Hepatocyte (in vitro differentiated cells): ENCODE data around the gene KDM4B. TPM values are rescaled to one million over a fixed set of nuclear protein-coding genes. Genes with fewer than 3 reads are reported as not detected.
"Not testable (repeated sequence)": the region's sequence is repeated elsewhere in the genome, so short reads cannot be mapped to it uniquely, and the experiment has no call there.

Experiments used
- DNase-seq: peaks from one replicate; pipeline ENCODE4 v3.0.0-alpha.2; 2016; ENCODE audit warnings: low spot score
- H2AFZ ChIP-seq: fragments of 200-600 bp; sonication (generic); 2 replicates; pipeline ENCODE4 v1.6.0; 2016; ENCODE audit warnings: antibody characterized with exemption, mild to moderate bottlenecking
- H3K27ac ChIP-seq: fragments of 200-600 bp; sonication (generic); 2 replicates; pipeline ENCODE4 v1.5.1; 2016; ENCODE audit warnings: mild to moderate bottlenecking
- H3K27me3 ChIP-seq: fragments of 200-600 bp; sonication (generic); 2 replicates; pipeline ENCODE4 v1.6.1; 2016
- H3K36me3 ChIP-seq: fragments of 200-600 bp; sonication (generic); replicated peaks from 2 replicates; pipeline ENCODE4 v1.5.1; 2016; ENCODE audit warnings: low read depth; ENCODE audit not compliant: insufficient read depth
- H3K4me1 ChIP-seq: fragments of 200-600 bp; sonication (generic); 2 replicates; pipeline ENCODE4 v1.5.1; 2016; ENCODE audit warnings: mild to moderate bottlenecking, moderate library complexity; ENCODE audit not compliant: insufficient read depth
- H3K4me2 ChIP-seq: fragments of 200-600 bp; sonication (generic); 2 replicates; pipeline ENCODE4 v1.6.0; 2016
- H3K4me3 ChIP-seq: fragments of 200-600 bp; sonication (generic); 2 replicates; pipeline ENCODE4 v1.5.1; 2016; ENCODE audit warnings: mild to moderate bottlenecking
- H3K79me2 ChIP-seq: fragments of 200-600 bp; sonication (generic); 2 replicates; pipeline ENCODE4 v1.6.0; 2017; ENCODE audit warnings: mild to moderate bottlenecking
- H3K9me2 ChIP-seq: fragments of 200-600 bp; sonication (generic); replicated peaks from 2 replicates; pipeline ENCODE4 v1.6.0; 2017; ENCODE audit warnings: mild to moderate bottlenecking; ENCODE audit not compliant: insufficient read depth
- H3K9me3 ChIP-seq: fragments of 200-600 bp; sonication (generic); 2 replicates; pipeline ENCODE4 v1.5.1; 2016; ENCODE audit warnings: low read depth, mild to moderate bottlenecking
- H4K20me1 ChIP-seq: fragments of 200-600 bp; sonication (generic); 2 replicates; pipeline ENCODE4 v1.6.0; 2016; ENCODE audit warnings: mild to moderate bottlenecking; ENCODE audit not compliant: insufficient read depth, poor library complexity, severe bottlenecking
- EZH2 ChIP-seq: fragments of 200-600 bp; sonication (generic); IDR thresholded peaks from 2 replicates; pipeline ENCODE4 v1.6.1; 2016; ENCODE audit warnings: antibody characterized with exemption, mild to moderate bottlenecking, borderline replicate concordance
- EZH2phosphoT487 ChIP-seq: fragments of 200-600 bp; sonication (generic); IDR thresholded peaks from one replicate; pipeline ENCODE4 v1.6.1; 2018; ENCODE audit warnings: antibody characterized with exemption, mild to moderate bottlenecking, low read depth, moderate library complexity; ENCODE audit not compliant: unreplicated experiment, severe bottlenecking
- WGBS: methylation state at CpG from one replicate; pipeline ENCODE4 v1.1.6; 2016; ENCODE audit warnings: low lambda C conversion rate; ENCODE audit errors: missing lambda C conversion rate; 5-methylcytosine and 5-hydroxymethylcytosine counted together
- polyA plus RNA-seq: library from polyadenylated mRNA; unstranded; fragments of >200 nt; fragmentation: Nextera tagmentation; extraction: Ambion mirVana; gene quantifications from 2 replicates; pipeline ENCODE4 v1.2.1, GENCODE V29; 2016
- total RNA-seq: library from RNA; depleted of rRNA; stranded (reverse); fragments of >200 nt; gene quantifications from 2 replicates; pipeline ENCODE4 v1.2.3, GENCODE V29; 2014
- TF ChIP-seq, protein P1 (sequence below): fragments of 200-600 bp; sonication (generic); IDR thresholded peaks from 2 replicates; pipeline ENCODE4 v1.5.1; 2016; ENCODE audit warnings: antibody characterized with exemption, mild to moderate bottlenecking; ENCODE audit not compliant: poor library complexity

The KDM4B gene
- total and polyA plus RNA-seq, 2 experiments from 2014 or later, result 22.2 to 29.6 TPM

DNA sequence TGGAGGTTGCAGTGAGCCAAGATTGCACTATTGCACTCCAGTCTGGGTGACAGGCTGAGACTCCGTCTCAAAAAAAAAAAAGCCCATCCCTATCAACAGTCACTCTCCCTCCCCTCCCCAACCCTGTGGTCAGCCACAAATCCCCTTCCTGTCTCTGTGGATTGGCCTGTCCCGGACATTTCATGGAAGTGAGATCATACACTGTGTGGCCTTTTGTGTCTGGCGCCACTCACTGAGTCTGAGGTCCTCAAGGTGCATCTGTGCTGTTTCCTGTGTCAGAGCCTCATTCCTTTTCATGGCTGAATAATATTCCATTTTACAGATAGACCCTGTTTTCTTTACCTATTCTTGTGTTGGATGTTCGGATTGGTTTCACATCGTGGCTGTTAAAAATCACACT, 222.2 kb downstream of the KDM4B start:
- DNase-seq, result no peak
- H3K4me3 ChIP-seq, result no peak overlapping the region
- TF ChIP-seq EZH2phosphoT487, result no peak
- TF ChIP-seq EZH2, result no peak
- TF ChIP-seq, protein P1, sequence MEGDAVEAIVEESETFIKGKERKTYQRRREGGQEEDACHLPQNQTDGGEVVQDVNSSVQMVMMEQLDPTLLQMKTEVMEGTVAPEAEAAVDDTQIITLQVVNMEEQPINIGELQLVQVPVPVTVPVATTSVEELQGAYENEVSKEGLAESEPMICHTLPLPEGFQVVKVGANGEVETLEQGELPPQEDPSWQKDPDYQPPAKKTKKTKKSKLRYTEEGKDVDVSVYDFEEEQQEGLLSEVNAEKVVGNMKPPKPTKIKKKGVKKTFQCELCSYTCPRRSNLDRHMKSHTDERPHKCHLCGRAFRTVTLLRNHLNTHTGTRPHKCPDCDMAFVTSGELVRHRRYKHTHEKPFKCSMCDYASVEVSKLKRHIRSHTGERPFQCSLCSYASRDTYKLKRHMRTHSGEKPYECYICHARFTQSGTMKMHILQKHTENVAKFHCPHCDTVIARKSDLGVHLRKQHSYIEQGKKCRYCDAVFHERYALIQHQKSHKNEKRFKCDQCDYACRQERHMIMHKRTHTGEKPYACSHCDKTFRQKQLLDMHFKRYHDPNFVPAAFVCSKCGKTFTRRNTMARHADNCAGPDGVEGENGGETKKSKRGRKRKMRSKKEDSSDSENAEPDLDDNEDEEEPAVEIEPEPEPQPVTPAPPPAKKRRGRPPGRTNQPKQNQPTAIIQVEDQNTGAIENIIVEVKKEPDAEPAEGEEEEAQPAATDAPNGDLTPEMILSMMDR, result no peak
- H3K4me1 ChIP-seq, result no peaks in the 10 kb centered on the region
- WGBS, result 92% methylated on average over 5 of the region's 5 CpGs
- H3K27ac ChIP-seq, result no peak overlapping the region
- H3K27me3 ChIP-seq, result no peaks in the 10 kb centered on the region
- H3K9me3 ChIP-seq, result no peaks in the 10 kb centered on the region
- no peaks in the 10 kb centered on the region for H4K20me1 ChIP-seq
- no peaks in the 10 kb centered on the region for H3K36me3 ChIP-seq
- H3K9me2 ChIP-seq, result no peaks in the 10 kb centered on the region
- H3K4me2 ChIP-seq, result no peak overlapping the region
- H3K79me2 ChIP-seq, result no peaks in the 10 kb centered on the region
- H2AFZ ChIP-seq, result no peak overlapping the region

DNA sequence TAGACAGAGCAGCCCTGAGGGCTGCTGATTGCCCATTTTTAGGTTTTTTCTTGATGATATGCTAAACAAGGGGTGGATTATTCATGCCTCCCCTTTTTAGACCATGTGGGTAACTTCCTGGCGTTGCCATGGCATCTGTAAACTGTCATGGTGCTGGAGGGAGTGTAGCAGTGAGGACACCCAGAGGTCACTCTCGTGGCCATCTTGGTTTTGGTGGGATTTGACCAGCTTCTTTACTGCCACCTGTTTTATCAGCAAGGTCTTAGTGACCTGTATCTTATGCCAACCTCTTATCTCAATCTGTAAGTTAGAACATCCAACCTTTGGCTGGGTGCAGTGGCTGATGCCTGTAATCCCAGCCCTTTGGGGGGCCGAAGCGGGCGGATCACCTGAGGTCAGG, 223.7 kb downstream of the KDM4B start:
- no peak for DNase-seq
- WGBS, result 87% methylated on average over 5 of the region's 5 CpGs
- Histone ChIP-seq H3K9me2 (no peaks in the 10 kb centered on the region), H3K36me3 (no peaks in the 10 kb centered on the region), H2AFZ (no peak overlapping the region), H3K4me3 (no peak overlapping the region), H3K79me2 (no peaks in the 10 kb centered on the region), H3K27me3 (no peaks in the 10 kb centered on the region), H3K4me1 (no peaks in the 10 kb centered on the region), H3K27ac (no peak overlapping the region), H3K4me2 (no peak overlapping the region), H3K9me3 (no peaks in the 10 kb centered on the region), H4K20me1 (no peaks in the 10 kb centered on the region)
- TF ChIP-seq, protein P1, result no peak
- TF ChIP-seq EZH2, result no peak
- TF ChIP-seq EZH2phosphoT487, result no peak

DNA sequence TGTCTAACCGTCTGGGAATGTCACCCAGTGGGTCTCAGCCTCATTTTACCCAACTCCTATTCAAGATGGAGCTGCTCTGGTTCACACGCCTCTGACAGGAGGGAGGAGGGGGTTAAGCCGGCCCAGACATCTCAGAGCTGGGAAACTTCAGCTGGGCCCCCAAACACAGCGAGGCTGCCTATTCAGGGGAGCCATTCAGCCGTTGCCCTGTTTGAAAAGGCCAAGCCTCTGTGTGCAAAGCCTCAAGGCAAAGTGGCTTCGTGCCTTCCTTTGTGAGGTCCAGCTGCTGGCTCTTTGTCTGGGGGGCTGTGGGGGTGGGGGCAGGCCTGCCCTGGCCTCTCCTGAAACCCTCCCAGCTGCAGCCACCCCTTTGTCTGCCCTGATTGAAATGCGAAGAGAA, 224.3 kb downstream of the KDM4B start:
- Histone ChIP-seq H3K9me3 (no peaks in the 10 kb centered on the region), H3K27ac (no peak overlapping the region), H3K9me2 (no peaks in the 10 kb centered on the region), H3K36me3 (no peaks in the 10 kb centered on the region), H4K20me1 (no peaks in the 10 kb centered on the region), H3K27me3 (no peaks in the 10 kb centered on the region), H3K4me1 (no peaks in the 10 kb centered on the region), H2AFZ (no peak overlapping the region), H3K4me2 (no peak overlapping the region), H3K4me3 (no peak overlapping the region), H3K79me2 (no peaks in the 10 kb centered on the region)
- DNase-seq, result no peak
- 50% methylated on average over 7 of the region's 7 CpGs for WGBS
- TF ChIP-seq, protein P1, result no peak
- TF ChIP-seq EZH2 (no peak), EZH2phosphoT487 (no peak)

DNA sequence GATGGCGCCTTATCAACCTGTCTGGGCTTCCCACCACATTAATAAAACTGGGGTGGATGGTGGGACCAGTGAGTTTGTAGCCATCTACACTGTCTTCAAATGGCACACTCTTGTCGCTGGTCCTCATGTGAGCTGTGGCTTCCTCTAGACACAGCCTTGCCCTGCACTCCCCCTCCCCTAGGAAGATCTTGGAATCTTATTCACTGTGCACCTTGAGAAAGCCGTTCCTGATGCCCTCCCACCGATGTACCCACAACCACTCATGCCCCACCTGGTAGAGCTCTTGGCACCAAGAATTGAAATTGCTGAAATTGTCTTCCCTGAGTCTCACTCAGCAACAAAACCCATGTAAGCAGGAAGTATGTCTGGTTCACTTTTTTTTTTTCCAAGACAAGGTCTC, 225.7 kb downstream of the KDM4B start:
- no peak for DNase-seq
- Histone ChIP-seq H2AFZ (no peak overlapping the region), H3K4me3 (no peak overlapping the region), H3K4me1 (no peaks in the 10 kb centered on the region), H4K20me1 (no peaks in the 10 kb centered on the region), H3K79me2 (no peaks in the 10 kb centered on the region), H3K9me2 (no peaks in the 10 kb centered on the region), H3K9me3 (no peaks in the 10 kb centered on the region), H3K27me3 (no peaks in the 10 kb centered on the region), H3K36me3 (no peaks in the 10 kb centered on the region), H3K4me2 (no peak overlapping the region), H3K27ac (no peak overlapping the region)
- WGBS, result 93% methylated on average over 4 of the region's 4 CpGs
- TF ChIP-seq EZH2phosphoT487, result no peak
- TF ChIP-seq, protein P1, result no peak
- no peak for TF ChIP-seq EZH2

DNA sequence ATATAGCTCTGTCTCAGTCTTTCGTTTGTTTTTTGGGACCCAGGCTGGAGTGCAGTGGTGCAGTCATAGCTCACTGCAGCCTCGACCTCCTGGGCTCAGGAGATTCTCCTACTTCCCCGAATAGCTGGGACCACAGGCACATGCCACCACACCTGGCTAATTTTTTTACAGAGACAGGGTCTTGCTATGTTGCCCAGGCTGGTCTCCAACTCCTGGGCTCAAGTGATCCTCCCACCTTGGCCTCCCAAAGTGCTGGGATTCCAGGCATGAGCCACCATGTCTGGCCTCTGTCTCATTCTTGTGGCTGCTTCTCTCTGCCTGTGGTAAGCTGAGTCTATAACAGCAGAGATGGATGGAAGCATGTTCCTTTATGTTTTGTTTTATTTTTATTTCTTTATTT, 226.7 kb downstream of the KDM4B start:
- H3K9me2 ChIP-seq, H3K4me2 ChIP-seq, H3K9me3 ChIP-seq, DNase-seq, H2AFZ ChIP-seq, H3K36me3 ChIP-seq, H3K4me1 ChIP-seq, H4K20me1 ChIP-seq, H3K27ac ChIP-seq, H3K4me3 ChIP-seq, H3K27me3 ChIP-seq, H3K79me2 ChIP-seq: not testable (repeated sequence)
- 93% methylated on average over 3 of the region's 3 CpGs for WGBS
